Upper lobe of right lung (tissue), 1 donor: Measurements from ENCODE around the gene MIA3. TPM values are rescaled to one million over a fixed set of nuclear protein-coding genes. Genes with fewer than 3 reads are reported as not detected.

Experiments
- ATAC-seq: fragments of 200-7000 bp; cut with Tn5 transposase; one replicate; pipeline ENCODE4 v1.9.1; 2020; ENCODE audit warnings: mild to moderate bottlenecking, moderate library complexity
- DNase-seq: peaks from one replicate; pipeline ENCODE4 v3.0.0-alpha.2; 2020
- H3K27ac ChIP-seq: fragments of 200-600 bp; one replicate; pipeline ENCODE4 v1.8.0; 2022
- H3K27me3 ChIP-seq: fragments of 200-600 bp; one replicate; pipeline ENCODE4 v1.8.0; 2022; ENCODE audit warnings: mild to moderate bottlenecking
- H3K36me3 ChIP-seq: fragments of 200-600 bp; one replicate; pipeline ENCODE4 v1.8.0; 2022
- H3K4me1 ChIP-seq: fragments of 200-600 bp; one replicate; pipeline ENCODE4 v1.8.0; 2022
- H3K4me3 ChIP-seq: fragments of 200-600 bp; one replicate; pipeline ENCODE4 v1.8.0; 2022; ENCODE audit warnings: mild to moderate bottlenecking
- H3K9me3 ChIP-seq: fragments of 200-600 bp; one replicate; pipeline ENCODE4 v1.8.0; 2022
- CTCF ChIP-seq: fragments of 200-600 bp; IDR thresholded peaks from one replicate; pipeline ENCODE4 v1.8.0; 2022; ENCODE audit warnings: antibody characterized with exemption
- intact Hi-C: fragments of 100-400 bp; cut with DNase I; formaldehyde crosslinking; loops from one replicate; pipeline ENCODE4 v1.11.0; 2022
- total RNA-seq: library from RNA; stranded (reverse); fragmentation: NEBNext Ultra II Directional; extraction: Animal tissue kit (Norgen Biotek cat#: 25700); gene quantifications from one replicate; pipeline ENCODE4 v1.2.1, GENCODE V29; 2021
- donor health status: DM: no; HTN: yes; CAD: no; lungs with severe emphysema.

The MIA3 gene
- total RNA-seq, 1 donor from 2014 or later, result 69.1 TPM

- ATAC-seq (no peak), DNase-seq (no peak)
- TF ChIP-seq CTCF, result no peak
- Histone ChIP-seq H3K4me1 (no peaks in the 10 kb centered on the region), H3K9me3 (no peaks in the 10 kb centered on the region), H3K36me3 (no peaks in the 10 kb centered on the region), H3K4me3 (no peak overlapping the region), H3K27me3 (no peaks in the 10 kb centered on the region), H3K27ac (no peak overlapping the region)
- intact Hi-C loops, result no loop called here
Observed at GRCh38 chr1:222610728-222611127, 7.2 kb upstream of the MIA3 start.

GRCh38 chr1:222613627-222614026 lies 4.3 kb upstream of the MIA3 start:
- Histone ChIP-seq H3K27ac (no peak overlapping the region), H3K9me3 (no peaks in the 10 kb centered on the region), H3K4me3 (no peak overlapping the region), H3K4me1 (peaks cover under 1% of the 10 kb centered on the region), H3K27me3 (no peaks in the 10 kb centered on the region), H3K36me3 (no peaks in the 10 kb centered on the region)
- intact Hi-C loops, result no loop called here
- no peak for DNase-seq
- no peak for ATAC-seq
- no peak for TF ChIP-seq CTCF

GRCh38 chr1:222616525-222616924 lies 1.4 kb upstream of the MIA3 start:
- H3K27ac ChIP-seq, result no peak overlapping the region
- no peak for TF ChIP-seq CTCF
- H3K4me1 ChIP-seq, result peaks cover 12% of the 10 kb centered on the region
- no peak for ATAC-seq
- DNase-seq, result no peak
- no peak overlapping the region for H3K4me3 ChIP-seq
- intact Hi-C loops, result no loop called here
- no peaks in the 10 kb centered on the region for H3K9me3 ChIP-seq
- no peaks in the 10 kb centered on the region for H3K27me3 ChIP-seq
- no peaks in the 10 kb centered on the region for H3K36me3 ChIP-seq

- Histone ChIP-seq H3K27me3 (no peaks in the 10 kb centered on the region), H3K4me1 (peaks cover 12% of the 10 kb centered on the region), H3K4me3 (peak overlapping the region; percentile 62), H3K36me3 (peaks cover 3% of the 10 kb centered on the region), H3K27ac (peak overlapping the region; percentile 65), H3K9me3 (no peaks in the 10 kb centered on the region)
- ATAC-seq, result peak; percentile 95
- intact Hi-C loops, result no loop called here
- DNase-seq, result peak; percentile 96
- TF ChIP-seq CTCF, result no peak
Observed at GRCh38 chr1:222617367-222617951, 438 bp upstream of the MIA3 start.

GRCh38 chr1:222618880-222619596 lies 1.1 kb downstream of the MIA3 start:
- ATAC-seq, result peak; percentile 7
- Histone ChIP-seq H3K27ac (peak overlapping the region; percentile 88), H3K4me1 (peaks cover 12% of the 10 kb centered on the region), H3K27me3 (no peaks in the 10 kb centered on the region), H3K4me3 (peak overlapping the region; percentile 84), H3K9me3 (no peaks in the 10 kb centered on the region), H3K36me3 (peaks cover 19% of the 10 kb centered on the region)
- peak; percentile 68 for DNase-seq
- intact Hi-C loops, result no loop called here
- TF ChIP-seq CTCF, result no peak
